ENCODE results near the gene ZKSCAN8.
A peak's percentile ranks its signal among the peaks of the same experiment; 100 is the strongest.

Gene ZKSCAN8

DNA sequence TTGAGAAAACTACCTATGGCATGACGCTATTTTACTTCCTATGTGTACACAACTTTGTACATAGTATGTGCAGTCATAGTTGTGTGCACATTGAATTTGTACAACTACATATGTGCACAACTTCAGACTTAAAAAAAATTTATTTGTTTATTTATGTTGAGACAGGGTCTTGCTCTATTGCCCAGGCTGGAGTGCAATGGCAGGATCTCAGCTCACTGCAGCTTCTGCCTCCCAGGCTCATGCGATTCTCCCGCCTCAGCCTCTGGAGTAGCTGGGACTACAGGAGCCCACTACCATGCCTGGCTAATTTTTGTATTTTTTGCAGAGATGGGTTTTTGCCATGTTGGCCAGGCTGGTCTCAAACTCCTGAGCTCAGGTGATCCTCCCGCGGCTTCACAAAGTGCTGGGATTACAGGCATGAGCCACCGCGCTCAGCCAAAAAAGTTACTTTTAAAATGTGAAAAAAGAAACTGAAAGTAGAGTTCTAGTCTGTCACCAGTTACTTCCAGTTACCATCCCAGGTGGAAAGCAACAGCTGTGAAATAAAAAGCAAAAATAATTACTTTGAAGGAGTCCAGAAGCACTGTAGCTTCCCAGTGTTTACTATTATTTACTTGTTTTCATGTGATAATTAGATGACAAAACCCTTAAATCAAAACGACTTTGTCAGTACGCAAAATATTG lies 1.7 kb upstream of the ZKSCAN8 start:
- DNase-seq (ENCODE audit: low read depth): no peak

DNA sequence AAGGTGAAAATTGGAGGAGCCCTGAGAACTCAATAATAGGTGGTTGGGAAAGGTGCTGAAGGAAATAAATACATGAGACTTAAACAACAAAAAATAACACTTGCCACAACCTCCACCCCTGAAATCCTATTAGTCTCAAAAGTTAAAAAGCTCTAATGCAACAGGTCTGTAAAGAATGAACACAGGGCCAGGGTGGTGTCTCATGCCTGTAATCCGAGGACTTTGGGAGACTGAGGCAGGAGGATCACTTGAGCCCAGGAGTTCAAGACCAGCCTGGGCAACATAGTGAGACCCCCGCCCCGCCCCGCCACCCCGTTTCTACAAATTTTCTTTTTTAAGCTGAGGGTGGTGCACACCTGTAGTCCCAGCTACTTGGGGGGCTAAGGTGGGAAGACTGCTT lies 1.1 kb upstream of the ZKSCAN8 start:
- no peak for DNase-seq (ENCODE audit: low read depth)

DNA sequence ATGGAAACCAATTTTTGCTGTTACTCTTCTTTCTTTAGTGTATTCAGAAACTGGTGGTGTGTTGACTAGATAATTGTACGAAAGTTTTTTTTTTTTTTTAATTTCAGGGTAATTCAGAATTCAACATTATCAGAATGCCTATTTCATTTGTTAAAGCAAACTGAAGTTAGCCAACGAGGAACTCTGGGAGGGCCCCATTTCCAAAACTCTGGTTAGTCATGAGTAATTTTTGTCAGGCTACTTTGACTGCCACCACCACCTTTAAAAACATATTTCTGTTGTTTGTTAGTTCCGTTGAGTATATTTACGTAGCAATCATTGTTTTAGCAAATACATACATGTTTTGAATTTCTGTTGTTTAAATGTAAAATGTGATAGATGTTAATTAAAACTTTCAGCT lies 763 bp downstream of the ZKSCAN8 start:
- peak; percentile 38 for DNase-seq (ENCODE audit: low read depth)

DNA sequence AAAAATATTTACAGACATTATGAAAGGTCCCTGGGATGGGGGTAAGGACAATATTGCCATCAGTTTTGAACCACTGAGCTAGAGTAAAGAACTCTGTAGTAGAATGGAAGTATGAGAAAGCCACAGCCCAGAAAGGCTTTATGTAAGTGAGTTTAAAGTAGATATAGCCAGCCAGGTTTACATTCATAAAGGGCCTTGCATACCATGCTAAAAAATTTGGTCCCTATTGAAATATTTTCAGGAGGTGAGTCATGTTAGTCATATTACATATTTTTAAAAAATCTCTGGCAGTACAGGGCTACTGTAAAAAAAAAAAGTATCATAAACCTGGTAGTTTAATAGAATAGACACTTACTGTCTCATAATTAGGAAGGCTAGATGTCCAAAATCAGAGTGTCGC lies 3.5 kb downstream of the ZKSCAN8 start:
- DNase-seq (ENCODE audit: low read depth): peak; percentile 6

DNA sequence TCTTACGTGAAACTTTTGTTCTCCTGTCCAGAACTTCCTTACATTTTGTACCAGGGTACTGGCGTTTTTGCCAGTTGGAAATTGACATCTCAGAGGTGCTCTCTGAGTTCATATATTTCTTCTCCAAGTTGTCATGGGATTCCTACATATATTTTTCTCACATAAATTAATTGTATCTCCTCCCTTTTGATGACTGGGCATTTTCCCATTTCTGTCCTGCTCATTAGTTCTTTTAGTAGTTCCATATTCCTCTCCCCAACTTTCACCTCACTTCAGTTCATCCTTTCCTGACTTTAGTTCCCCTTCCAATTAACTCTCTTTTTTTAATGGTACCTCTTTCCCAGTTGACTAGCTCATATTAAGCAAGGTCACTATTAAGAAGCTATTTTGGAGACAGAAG lies 10.8 kb downstream of the ZKSCAN8 start:
- DNase-seq (ENCODE audit: low read depth): no peak

DNA sequence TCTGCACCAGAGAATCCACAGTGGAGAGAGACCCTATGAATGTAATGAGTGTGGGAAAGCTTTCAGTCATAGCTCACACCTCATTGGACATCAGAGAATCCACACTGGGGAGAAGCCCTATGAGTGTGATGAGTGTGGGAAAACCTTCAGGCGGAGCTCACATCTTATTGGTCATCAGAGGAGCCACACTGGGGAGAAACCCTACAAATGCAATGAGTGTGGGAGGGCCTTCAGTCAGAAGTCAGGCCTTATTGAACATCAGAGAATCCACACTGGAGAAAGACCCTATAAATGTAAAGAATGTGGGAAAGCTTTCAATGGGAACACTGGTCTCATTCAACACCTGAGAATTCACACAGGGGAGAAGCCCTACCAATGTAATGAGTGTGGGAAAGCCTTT lies 11.9 kb downstream of the ZKSCAN8 start:
- no peak for DNase-seq (ENCODE audit: low read depth)

DNA sequence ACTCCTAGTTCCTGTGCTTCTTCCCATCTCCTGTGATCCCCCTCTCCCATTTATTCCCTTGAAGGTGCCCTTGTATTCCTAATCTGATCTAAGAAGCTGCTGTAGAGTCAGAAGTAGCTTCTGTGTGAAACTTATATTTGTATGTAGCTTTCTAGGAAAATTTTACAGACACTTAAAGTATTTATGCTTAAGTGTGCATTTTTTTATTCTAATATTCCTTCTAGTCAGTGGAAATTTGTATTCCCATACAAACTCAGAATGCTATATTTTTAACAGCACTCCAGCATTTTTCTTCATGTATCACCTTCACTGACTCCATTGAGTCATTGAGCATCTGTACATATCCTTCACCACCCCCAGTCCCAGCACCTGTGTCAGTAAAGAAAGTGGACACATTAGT lies 12.7 kb downstream of the ZKSCAN8 start:
- DNase-seq (ENCODE audit: low read depth): no peak

DNA sequence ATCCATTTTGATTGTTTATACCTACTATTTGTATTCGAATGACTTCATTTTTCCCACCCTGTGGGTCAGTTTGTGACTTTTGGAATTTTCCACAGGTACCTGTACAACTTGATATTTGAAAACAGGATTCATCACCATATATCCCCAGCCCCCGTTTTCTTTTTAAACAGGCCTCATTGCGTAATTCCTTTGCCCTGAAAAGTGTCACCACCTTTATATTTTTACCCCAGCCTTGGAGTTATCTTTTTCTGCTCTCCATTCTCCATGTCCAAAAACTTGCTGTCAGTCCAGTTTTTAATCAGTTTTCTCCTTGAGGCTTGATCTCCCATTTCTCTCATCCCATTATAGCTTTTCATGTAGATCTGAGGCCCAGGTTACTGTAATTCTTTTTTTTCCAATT lies 16.6 kb downstream of the ZKSCAN8 start:
- DNase-seq (ENCODE audit: low read depth): no peak

DNA sequence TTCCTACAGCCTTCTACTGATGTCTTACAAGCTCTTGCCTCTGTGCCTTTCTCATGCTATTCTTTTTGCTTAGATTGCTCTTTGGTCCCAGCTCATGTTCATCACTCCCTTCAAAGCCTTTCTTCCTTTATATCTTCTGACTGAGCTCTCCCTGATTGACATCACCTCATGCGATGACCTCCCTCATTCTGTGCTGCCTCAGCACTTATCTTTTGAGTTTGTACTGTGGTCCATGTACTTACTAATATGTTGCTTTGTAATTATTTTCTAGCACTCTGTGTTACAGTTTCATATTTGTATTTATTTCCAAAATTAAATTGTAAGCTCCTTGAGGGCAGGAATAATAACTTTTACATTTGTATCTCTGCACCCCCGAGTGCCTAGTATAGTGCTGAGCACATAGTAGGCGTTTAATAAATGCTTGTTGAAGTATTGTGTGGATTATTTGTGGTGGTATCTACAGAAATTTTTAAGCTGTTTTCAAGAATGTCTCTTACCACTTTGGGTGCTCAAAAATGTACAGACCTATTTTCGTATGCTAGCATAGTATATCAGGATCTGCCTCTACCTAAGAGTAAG lies 17.4 kb downstream of the ZKSCAN8 start:
- no peak for DNase-seq (ENCODE audit: low read depth)

DNA sequence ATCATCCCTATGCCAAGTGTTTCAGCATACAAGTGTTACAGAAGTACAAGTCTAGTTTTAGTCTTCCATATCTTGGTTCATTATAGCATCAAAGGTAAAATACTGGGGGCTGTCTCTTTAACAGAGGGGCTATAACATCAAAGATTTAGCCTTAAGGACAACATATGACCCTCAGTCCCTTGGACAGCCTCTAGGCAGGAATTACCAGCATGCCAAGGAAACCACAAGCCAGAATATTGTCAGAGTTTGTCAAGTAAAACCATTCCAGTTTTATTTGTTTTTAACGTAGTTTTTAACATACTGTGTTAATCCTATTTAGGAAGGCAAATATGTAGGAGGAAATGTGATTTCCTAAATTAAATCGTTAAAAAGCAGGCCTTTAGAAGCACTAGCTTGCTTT lies 18.6 kb downstream of the ZKSCAN8 start:
- DNase-seq (ENCODE audit: low read depth): peak; percentile 44

DNA sequence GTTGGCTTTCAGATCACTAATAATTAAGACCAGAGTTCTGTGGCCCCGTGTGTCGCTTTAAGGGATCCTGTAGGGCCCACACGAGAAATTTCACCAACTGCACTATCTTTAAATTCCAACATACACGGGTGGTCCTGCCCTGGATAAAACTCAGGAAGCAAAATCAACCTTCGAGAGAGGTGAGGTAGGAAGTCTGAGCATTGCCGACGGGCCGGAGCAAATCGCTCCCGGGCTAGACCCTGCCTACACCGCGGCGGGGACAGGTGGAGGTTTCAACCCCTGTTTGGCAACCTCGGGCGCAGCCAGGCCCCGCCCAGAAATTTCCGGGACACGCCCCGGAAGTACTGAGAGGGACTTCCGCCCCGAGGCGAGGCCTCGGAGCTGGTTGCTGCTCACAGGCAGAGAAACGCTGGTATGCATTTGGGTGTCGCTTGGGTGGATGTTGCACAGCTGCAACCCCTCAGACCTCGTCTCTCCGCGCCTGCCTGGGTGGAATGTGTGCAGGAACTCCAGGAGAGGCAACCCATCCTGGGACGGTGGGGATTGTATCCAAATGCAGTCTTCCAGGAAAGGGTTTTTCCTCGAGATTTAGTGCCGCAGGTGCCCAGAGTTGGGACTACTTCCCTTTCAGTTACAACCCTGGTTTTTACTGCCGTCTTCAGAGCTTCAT lies 19.9 kb downstream of the ZKSCAN8 start:
- DNase-seq (ENCODE audit: low read depth): peak; percentile 73

DNA sequence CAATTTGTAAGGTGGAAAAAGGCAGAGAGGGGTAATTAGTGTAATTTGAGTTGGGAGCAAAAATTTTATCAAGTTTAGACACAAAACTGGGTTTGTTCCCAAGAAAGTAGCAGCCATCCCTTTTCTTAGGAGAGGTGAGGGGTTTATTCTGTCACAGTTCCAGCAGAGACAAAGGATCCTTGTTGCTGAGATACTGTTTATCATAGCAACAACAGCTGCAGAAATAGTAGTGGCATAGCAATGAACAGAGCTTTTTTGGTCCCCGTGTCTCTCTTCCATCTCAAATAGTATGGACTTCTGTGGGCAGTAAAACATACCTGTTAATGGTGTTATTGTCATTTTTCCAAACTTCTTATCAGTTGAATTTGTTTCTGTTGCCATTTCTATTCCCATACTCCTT lies 23.9 kb downstream of the ZKSCAN8 start:
- DNase-seq (ENCODE audit: low read depth): no peak

DNA sequence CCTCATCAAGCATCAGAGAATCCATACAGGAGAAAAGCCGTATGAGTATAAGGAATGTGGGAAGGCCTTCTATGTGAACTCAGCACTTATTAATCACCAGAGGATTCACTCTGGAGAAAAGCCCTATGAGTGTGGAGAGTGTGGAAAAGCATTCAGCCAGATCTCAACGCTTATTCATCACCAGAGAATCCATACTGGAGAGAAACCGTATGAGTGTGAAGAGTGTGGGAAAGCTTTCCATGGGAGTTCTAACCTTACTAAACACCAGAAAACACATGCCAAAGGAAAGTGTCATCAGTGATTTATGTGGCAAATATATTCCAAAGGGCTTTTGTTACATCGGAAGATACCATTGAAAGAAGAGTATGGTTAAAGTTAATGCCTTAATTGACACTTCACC lies 25.4 kb downstream of the ZKSCAN8 start:
- peak; percentile 99 for DNase-seq (ENCODE audit: low read depth)

DNA sequence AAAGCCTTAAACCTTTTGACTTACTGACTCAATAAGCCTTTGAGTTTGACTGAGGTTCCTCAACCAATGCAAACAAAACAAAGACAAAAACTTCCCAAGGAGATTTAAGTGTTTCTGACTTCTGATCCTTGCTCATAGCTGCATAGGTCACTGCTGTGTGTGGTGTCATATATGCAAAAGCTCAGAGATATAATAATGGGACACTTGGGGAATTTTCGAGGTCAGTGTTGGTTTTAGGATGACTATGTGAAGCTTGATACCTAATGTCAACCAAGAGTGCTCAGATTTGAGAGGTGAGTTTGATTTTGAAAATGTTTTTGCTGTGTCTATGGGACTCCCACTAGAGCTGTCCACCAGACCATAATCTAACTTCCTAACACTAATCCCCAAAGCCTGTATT lies 26.2 kb downstream of the ZKSCAN8 start:
- DNase-seq (ENCODE audit: low read depth): peak; percentile 11

DNA sequence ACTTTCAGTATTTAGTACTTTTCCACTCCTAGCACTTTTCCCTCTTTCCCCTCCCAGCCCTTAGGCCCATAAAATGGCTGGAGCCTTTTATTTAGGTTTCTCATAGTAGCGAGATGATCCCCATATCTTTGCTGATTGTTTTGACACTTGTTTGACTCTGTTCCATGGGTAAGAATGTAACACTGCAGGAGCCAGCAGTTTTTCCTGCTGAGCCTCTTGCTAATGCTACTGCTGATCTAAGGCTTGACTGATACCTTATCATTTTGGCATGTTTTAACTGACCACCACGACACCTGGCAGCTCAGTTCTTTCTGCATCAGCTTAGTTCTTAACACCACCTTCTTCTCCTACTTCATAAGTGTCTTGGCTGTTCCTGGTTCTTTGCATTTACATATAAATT lies 29.6 kb downstream of the ZKSCAN8 start:
- no peak for DNase-seq (ENCODE audit: low read depth)

DNA sequence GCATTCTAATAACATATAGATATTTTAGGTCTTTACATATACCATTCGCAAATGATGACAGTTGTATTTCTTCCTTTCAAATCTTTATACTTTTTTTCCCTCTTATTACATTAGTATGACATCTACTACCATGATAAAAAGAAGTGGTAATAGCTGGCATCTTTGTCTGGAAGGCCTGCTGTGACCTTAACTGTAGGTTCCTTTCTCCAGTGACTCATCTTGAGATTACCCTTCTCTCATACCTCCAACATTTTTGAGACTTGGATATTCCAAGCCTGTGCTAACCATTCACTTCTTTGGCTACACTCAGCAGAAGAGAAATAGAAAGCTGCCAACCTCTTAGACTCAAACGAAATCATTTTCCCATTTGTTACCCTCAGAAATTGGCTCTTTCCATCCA lies 30.3 kb downstream of the ZKSCAN8 start:
- DNase-seq (ENCODE audit: low read depth): peak; percentile 6

DNA sequence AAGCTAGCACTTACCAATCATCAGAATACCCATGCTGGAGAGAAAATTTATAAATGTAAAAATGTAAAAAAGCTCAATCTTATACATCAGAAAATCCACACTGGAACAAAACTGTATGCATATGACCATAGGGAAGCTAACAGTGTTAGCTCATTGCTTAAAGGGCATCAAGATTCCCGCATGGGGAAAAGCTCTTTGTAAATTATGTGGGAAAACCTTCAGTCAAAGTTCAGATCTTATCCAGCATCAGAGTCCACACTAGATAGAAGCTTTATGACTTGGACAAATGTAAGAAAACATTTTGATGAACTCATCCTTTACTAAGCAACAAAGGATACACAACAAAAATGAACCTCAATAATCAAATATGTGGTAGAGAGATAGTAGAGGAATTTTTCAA lies 34.7 kb downstream of the ZKSCAN8 start:
- no peak for DNase-seq (ENCODE audit: low read depth)

DNA sequence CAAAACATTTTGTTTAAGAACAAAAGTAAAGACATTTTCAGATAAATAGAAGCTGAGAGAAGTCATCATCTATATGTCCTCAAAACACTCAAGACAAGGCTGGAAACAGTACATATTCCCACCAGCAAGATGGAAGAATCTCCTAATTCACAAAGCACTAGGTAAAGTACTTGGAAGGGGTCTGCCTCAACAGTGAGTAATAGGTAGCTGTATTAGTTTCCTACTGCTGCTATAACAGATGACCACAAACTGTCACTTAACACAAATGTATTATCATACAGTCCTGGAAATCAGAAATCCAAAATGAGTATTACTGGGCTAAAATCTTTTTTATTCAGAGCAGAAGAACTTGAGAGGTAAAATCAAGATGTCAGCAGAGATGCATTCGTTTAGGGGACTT lies 40.6 kb downstream of the ZKSCAN8 start:
- no peak for DNase-seq (ENCODE audit: low read depth)

DNA sequence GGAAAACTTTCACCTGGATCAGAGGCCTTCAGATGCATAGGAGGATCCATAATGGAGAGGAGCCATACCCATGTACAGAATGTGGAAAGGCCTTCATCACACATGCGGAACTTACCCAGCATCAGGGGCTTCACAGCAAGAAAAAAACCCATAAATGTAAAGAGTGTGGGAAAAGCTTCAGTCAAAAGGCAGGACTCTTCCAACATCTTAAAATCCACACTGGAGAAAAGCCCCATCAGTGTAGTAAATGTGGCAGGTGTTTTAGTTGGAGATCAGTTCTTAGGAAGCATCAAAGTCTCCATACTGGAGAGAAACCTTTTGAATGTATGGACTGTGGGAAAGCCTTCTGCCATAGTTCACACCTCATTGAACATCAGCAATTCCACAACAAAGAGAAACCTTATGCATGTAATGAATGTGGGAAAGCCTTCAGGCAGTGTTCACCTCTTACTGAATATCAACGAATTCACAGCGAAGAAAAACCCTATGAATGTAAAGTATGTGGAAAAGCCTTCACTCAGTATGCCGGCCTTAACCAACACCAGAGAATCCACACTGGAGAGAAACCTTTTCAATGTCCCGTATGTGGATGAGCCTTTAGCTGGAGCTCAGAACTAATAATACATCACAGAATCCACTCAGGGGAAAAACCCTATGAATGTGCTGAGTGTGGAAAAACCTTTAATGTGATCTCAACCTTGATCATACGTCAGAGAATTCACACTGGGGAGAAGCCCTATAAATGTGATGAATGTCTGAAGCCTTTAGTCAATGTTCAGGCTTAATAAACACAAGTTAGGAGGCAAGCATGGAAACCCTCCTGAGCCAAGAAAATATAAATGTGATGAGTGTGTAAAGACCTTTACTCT lies 46.7 kb downstream of the ZKSCAN8 start:
- DNase-seq (ENCODE audit: low read depth): no peak

DNA sequence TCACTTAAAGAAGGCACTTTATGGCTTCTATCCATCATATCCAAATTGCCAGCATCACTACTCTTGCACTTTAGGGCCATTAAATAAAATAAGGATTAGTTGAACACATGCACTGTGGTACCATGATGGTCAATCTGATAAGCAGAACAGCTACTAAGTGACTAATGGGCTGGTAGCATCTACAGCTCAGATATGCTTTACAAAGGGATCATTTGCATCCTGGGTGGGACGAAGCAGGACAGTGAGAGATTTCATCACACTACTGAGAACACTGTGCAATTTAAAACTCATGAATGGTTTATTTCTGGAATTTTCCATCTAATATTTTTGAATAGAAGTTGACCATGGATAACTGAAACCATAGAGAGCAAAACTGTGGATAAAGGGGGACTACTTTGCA lies 58.3 kb downstream of the ZKSCAN8 start:
- no peak for DNase-seq (ENCODE audit: low read depth)

DNA sequence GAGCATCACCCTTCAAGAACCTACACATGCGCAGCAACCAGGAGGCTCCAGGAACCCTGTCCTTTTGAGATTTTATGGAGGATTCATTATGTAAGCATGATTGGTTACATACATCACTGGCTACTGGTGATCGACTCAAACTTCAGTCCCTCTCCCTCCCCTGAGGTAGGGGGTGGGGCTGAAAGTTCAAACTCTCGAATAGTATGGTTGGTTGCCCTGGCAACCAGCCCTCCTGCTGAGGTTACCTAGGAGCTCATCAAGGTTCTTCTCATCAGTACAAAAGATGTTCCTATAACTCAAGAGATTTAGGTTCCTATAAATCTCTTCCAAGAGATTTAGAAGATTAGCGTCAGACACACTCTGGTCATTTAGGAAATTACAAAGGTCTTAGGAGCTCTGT lies 61.5 kb downstream of the ZKSCAN8 start:
- no peak for DNase-seq (ENCODE audit: low read depth)

DNA sequence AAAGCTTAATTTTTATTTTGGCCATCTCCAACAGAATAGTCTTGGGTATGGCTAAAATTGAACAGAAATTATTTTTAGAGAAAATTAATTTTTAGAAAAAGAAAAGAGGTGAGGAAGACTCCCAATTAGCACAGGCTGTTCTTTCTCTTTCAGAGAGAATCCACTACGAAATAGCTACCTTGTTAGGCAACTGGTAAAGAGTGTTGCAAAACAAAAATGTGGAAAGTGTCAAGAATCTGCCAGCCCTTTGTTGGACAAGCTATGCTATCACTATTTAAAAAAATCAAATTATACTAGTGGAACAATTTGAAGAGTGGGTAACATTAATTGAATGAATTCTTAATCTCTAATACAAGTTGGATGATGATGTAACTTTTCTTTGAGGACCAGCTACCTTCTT lies 64.2 kb downstream of the ZKSCAN8 start:
- no peak for DNase-seq (ENCODE audit: low read depth)

DNA sequence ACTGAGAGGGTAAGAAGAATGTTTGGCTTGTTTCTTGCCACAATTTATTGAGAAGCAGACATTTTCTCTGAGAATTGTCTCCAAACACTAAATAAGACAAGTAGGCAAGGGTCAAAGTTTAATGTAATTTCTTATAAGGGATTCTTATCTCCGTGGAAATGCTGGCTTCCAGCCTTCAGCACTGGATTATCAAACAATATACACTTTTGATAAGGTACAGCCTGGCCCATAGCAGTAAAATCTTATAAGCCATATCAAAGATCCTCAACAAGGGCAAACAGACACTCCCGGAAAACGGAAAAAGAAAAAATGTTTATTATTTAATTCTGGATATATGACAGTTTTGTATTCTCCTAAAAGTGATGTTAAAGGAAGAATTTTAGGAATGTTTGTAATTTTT lies 64.8 kb downstream of the ZKSCAN8 start:
- no peak for DNase-seq (ENCODE audit: low read depth)
